HepG2 (cell line): ENCODE results near the gene METTL1. TPM values are rescaled to one million over a fixed set of nuclear protein-coding genes. Genes with fewer than 3 reads are reported as not detected.

Experiments used
- ATAC-seq: fragments of 200-7000 bp; cut with Tn5 transposase; 3 replicates; pipeline ENCODE4 v1.9.1; 2020; ENCODE audit warnings: mild to moderate bottlenecking, moderate library complexity
- BruUV-seq: library from RNA; stranded (reverse); fragments of 400-500 nt; replicated peaks from 2 replicates; lab custom pipeline; 2021; lab: Mats Ljungman, UMichigan
- CTCF ChIA-PET: fragments of 300-600 bp; formaldehyde crosslinking; extraction: SDS; loops from one replicate; lab custom pipeline; 2021; ENCODE audit warnings: low total read pairs, inconsistent platforms, low intra/inter-chr PET ratio; lab: Yijun Ruan, JAX
- POLR2A ChIA-PET: fragments of 350-600 bp; sonication (Branson Sonifier 250); formaldehyde crosslinking; loops from one replicate; lab custom pipeline; 2020; ENCODE audit warnings: antibody characterized with exemption, inconsistent platforms; lab: Yijun Ruan, JAX
- DNase-seq: peaks from one replicate; pipeline ENCODE4 v3.0.0-alpha.2; 2015; ENCODE audit warnings: low spot score
- FAIRE-seq: peaks from 3 replicates; lab custom pipeline; 2011; peaks lifted over from hg19 to GRCh38; lab: Jason Lieb, UNC
- H2AFZ ChIP-seq: one replicate; pipeline ENCODE4 v1.6.1; 2011; ENCODE audit warnings: low read length, inconsistent platforms
- H3K27ac ChIP-seq: fragments of 300-600 bp; 3 replicates; pipeline ENCODE4 v1.8.0; 2011; ENCODE audit warnings: mixed run types, mild to moderate bottlenecking, mixed read lengths, low read length, inconsistent platforms; ENCODE audit not compliant: insufficient read depth; ENCODE audit errors: extremely low read length
- H3K27me3 ChIP-seq, 2 experiments: fragments of 200-600 bp in 1 of 2; 2 replicates in 1 of 2; 3 replicates in 1 of 2; pipeline versions ENCODE4 v1.6.0 to v1.8.0; 2011; ENCODE audit warnings: low read length in 2 of 2, mild to moderate bottlenecking in 2 of 2, moderate library complexity in 2 of 2, inconsistent platforms in 1 of 2; ENCODE audit not compliant: insufficient read depth in 2 of 2, control insufficient read depth in 1 of 2
- H3K36me3 ChIP-seq, 2 experiments: fragments of 200-600 bp in 1 of 2; replicated peaks in 1 of 2; 2 replicates in 1 of 2; 3 replicates in 1 of 2; pipeline versions ENCODE4 v1.5.1 to v1.8.0; 2011; ENCODE audit warnings: low read length in 2 of 2, inconsistent platforms in 1 of 2; ENCODE audit not compliant: insufficient read depth in 2 of 2, control insufficient read depth in 1 of 2
- H3K4me1 ChIP-seq: 2 replicates; pipeline ENCODE4 v1.5.1; 2012; ENCODE audit warnings: low read length, inconsistent platforms; ENCODE audit not compliant: insufficient read depth
- H3K4me2 ChIP-seq: 2 replicates; pipeline ENCODE4 v1.6.0; 2011; ENCODE audit warnings: low read depth, low read length, inconsistent platforms
- H3K4me3 ChIP-seq, 3 experiments: fragments of 200-600 bp in 1 of 3; sonication (generic), shearing (Covaris generic) in 1 of 3; replicated peaks in 1 of 3; 2 replicates each; pipeline ENCODE4 v1.5.1; 2011 to 2016; ENCODE audit warnings: low read length in 3 of 3, inconsistent platforms in 2 of 3, low read depth in 2 of 3, mild to moderate bottlenecking in 2 of 3, control low read depth in 1 of 3, mixed read lengths in 1 of 3; ENCODE audit not compliant: insufficient read depth in 1 of 3
- H3K79me2 ChIP-seq: one replicate; pipeline ENCODE4 v1.6.1; 2011; ENCODE audit warnings: low read length, inconsistent platforms; ENCODE audit not compliant: insufficient read depth
- H3K9ac ChIP-seq: 2 replicates; pipeline ENCODE4 v1.6.0; 2011; ENCODE audit warnings: mild to moderate bottlenecking, low read depth, low read length, inconsistent platforms; ENCODE audit not compliant: insufficient read depth
- H3K9me3 ChIP-seq: 2 replicates; pipeline ENCODE4 v1.5.1; 2012; ENCODE audit warnings: mild to moderate bottlenecking, low read length
- H4K20me1 ChIP-seq: 2 replicates; pipeline ENCODE4 v1.6.0; 2011; ENCODE audit warnings: inconsistent platforms, mild to moderate bottlenecking, low read length, moderate library complexity; ENCODE audit not compliant: insufficient read depth
- CAMTA2 ChIP-seq: sonication (generic); formaldehyde crosslinking; IDR thresholded peaks from 2 replicates; pipeline ENCODE4 v1.4.0; 2020; ENCODE audit warnings: mild to moderate bottlenecking, missing genetic modification reagents, borderline replicate concordance
- CERS6 ChIP-seq: sonication (generic); formaldehyde crosslinking; IDR thresholded peaks from 2 replicates; pipeline ENCODE4 v1.5.0; 2020; ENCODE audit warnings: missing genetic modification reagents
- MAX ChIP-seq: IDR thresholded peaks from 2 replicates; pipeline ENCODE4 v1.6.1; 2012; ENCODE audit warnings: inconsistent platforms
- MED13 ChIP-seq: sonication (generic); formaldehyde crosslinking; IDR thresholded peaks from 2 replicates; pipeline ENCODE4 v1.5.0; 2020; ENCODE audit warnings: missing genetic modification reagents
- NFAT5 ChIP-seq: sonication (generic); formaldehyde crosslinking; IDR thresholded peaks from 2 replicates; pipeline ENCODE4 v1.4.0; 2020; ENCODE audit warnings: missing genetic modification reagents
- NFE2 ChIP-seq: sonication (generic); formaldehyde crosslinking; IDR thresholded peaks from 2 replicates; pipeline ENCODE4 v1.4.0; 2020; ENCODE audit warnings: missing genetic modification reagents
- NR2F2 ChIP-seq: IDR thresholded peaks from 2 replicates; pipeline ENCODE4 v1.6.1; 2012; ENCODE audit warnings: low read depth, inconsistent platforms, borderline replicate concordance
- NRL ChIP-seq: sonication (generic); formaldehyde crosslinking; IDR thresholded peaks from 2 replicates; pipeline ENCODE4 v1.5.0; 2020; ENCODE audit warnings: missing genetic modification reagents, mild to moderate bottlenecking, moderate library complexity, borderline replicate concordance
- PBX2 ChIP-seq: IDR thresholded peaks from 2 replicates; pipeline ENCODE4 v1.6.1; 2016; ENCODE audit warnings: control low read depth
- PHF5A ChIP-seq: IDR thresholded peaks from one replicate; pipeline ENCODE4 v1.6.1; 2018; ENCODE audit warnings: low read depth, missing genetic modification reagents; ENCODE audit not compliant: unreplicated experiment
- POGZ ChIP-seq: sonication (generic); formaldehyde crosslinking; IDR thresholded peaks from 2 replicates; pipeline ENCODE4 v1.4.0; 2020; ENCODE audit warnings: mild to moderate bottlenecking, missing genetic modification reagents
- RNF219 ChIP-seq: sonication (generic); formaldehyde crosslinking; IDR thresholded peaks from 2 replicates; pipeline ENCODE4 v1.5.0; 2020; ENCODE audit warnings: mild to moderate bottlenecking, missing genetic modification reagents
- ZFP36L2 ChIP-seq: sonication (generic); formaldehyde crosslinking; IDR thresholded peaks from 2 replicates; pipeline ENCODE4 v1.4.0; 2020; ENCODE audit warnings: missing genetic modification reagents
- ZMYM4 ChIP-seq: sonication (generic); formaldehyde crosslinking; IDR thresholded peaks from 2 replicates; pipeline ENCODE4 v1.8.1; 2023; ENCODE audit warnings: mild to moderate bottlenecking, missing genetic modification reagents
- ZNF713 ChIP-seq: sonication (generic); formaldehyde crosslinking; IDR thresholded peaks from 2 replicates; pipeline ENCODE4 v1.4.0; 2020; ENCODE audit warnings: mild to moderate bottlenecking, missing genetic modification reagents
- ZNF781 ChIP-seq: sonication (generic); formaldehyde crosslinking; IDR thresholded peaks from 2 replicates; pipeline ENCODE4 v1.5.1; 2020; ENCODE audit warnings: borderline replicate concordance, mild to moderate bottlenecking, missing genetic modification reagents; ENCODE audit errors: not compliant biosample characterization
- WGBS: methylation state at CpG from one replicate; pipeline ENCODE4 v1.1.6; 2017; ENCODE audit warnings: low lambda C conversion rate; 5-methylcytosine and 5-hydroxymethylcytosine counted together
- in situ Hi-C: cut with HindIII; loops from 2 replicates; pipeline ENCODE4 v1.10.0; 2017; ENCODE audit warnings: low pct_unique_long_range_greater_than_20kb; ENCODE audit not compliant: extremely low pct_ligation_motif_present
- intact Hi-C: fragments of 100-400 bp; cut with micrococcal nuclease; formaldehyde crosslinking; loops from one replicate; pipeline ENCODE4 v1.10.0; 2022; ENCODE audit not compliant: unreplicated experiment
- polyA plus RNA-seq, 8 experiments: library from polyadenylated mRNA; depleted of rRNA in 3 of 8; stranded (reverse) in 7 of 8; unstranded in 1 of 8; fragments of >200 nt; fragmentation: Illumina TruSeq in 4 of 8; extraction: Trizol in 4 of 8; gene quantifications; 2 replicates each; pipeline versions ENCODE4 v1.2.1 to v1.2.3, GENCODE V29; 2011 to 2016; ENCODE audit warnings: low read depth in 4 of 8, missing spikeins in 1 of 8, mixed read lengths in 1 of 8; ENCODE audit not compliant: insufficient read depth in 1 of 8
- total RNA-seq, 5 experiments: library from RNA; depleted of rRNA; stranded (reverse); fragments of >200 nt; fragmentation: Illumina TruSeq; extraction: Trizol; gene quantifications; 2 replicates each; pipeline ENCODE4 v1.2.3, GENCODE V29; 2016; ENCODE audit warnings: low read depth in 1 of 5

METTL1 gene
- total and polyA plus RNA-seq, 2 of the 13 experiments (the other 11 are each of a cell fraction or from before 2014, with no cell fraction given), result 34.7 to 36.9 TPM

- Histone ChIP-seq H3K4me2 (no peak overlapping the region), H3K9ac (no peak overlapping the region), H2AFZ (no peak overlapping the region), H3K27me3 (no peaks in the 10 kb centered on the region), H3K36me3 (peaks cover 3 to 12% of the 10 kb centered on the region in 2 experiments; a peak in 3 of 5 replicates), H3K4me3 (no peak overlapping the region), H3K9me3 (no peaks in the 10 kb centered on the region), H4K20me1 (0 out of 2 replicates have a peak, but pooled peaks cover 3% of the 10 kb centered on the region), H3K79me2 (no peaks in the 10 kb centered on the region), H3K27ac (no peak overlapping the region), H3K4me1 (peaks cover under 1% of the 10 kb centered on the region; the same call in 1 of the 2 replicates)
- CTCF ChIA-PET, result no interaction called here
- DNase-seq (no peak), FAIRE-seq (no peak), ATAC-seq (no peak)
- in situ Hi-C loops (no loop called here), intact Hi-C loops (no loop called here)
- WGBS, result 98% methylated on average over 3 of the region's 3 CpGs
- POLR2A ChIA-PET, result no interaction called here
- no TSS peak for BruUV-seq
- TF ChIP-seq RNF219 (CRISPR knock-in tag) (no peak), POGZ (CRISPR knock-in tag) (no peak), ZFP36L2 (CRISPR knock-in tag) (no peak), ZNF713 (CRISPR knock-in tag) (no peak), NFE2 (CRISPR knock-in tag) (no peak), ZNF781 (CRISPR knock-in tag) (no peak), NRL (no peak), PHF5A (no peak), NFAT5 (no peak), MAX (no peak), MED13 (CRISPR knock-in tag) (no peak), NR2F2 (no peak), ZMYM4 (CRISPR knock-in tag) (no peak), CERS6 (CRISPR knock-in tag) (no peak), PBX2 (CRISPR knock-in tag) (no peak), CAMTA2 (CRISPR knock-in tag) (no peak)
Observed at GRCh38 chr12:57806677-57807076, 34.8 kb upstream of the METTL1 start.
